Stimulated activated CD8-positive, alpha-beta memory T cell treated with anti-CD3 and anti-CD28 coated beads, Interleukin-4, amount 100 ng/mL, for 24 hours (primary cell): ENCODE results near the gene ZNF124.

ENCODE experiments used
- DNase-seq: peaks from one replicate; pipeline ENCODE4 v3.0.0-alpha.2; 2020; ENCODE audit warnings: low read depth

Gene ZNF124

GRCh38 chr1:247113094-247113497, 58.7 kb downstream of the ZNF124 start:
- DNase-seq: no peak

- no peak for DNase-seq
Observed at GRCh38 chr1:247112479-247112781, 59.4 kb downstream of the ZNF124 start.

- no peak for DNase-seq
Observed at GRCh38 chr1:247111700-247112478, 59.9 kb downstream of the ZNF124 start.

DNA sequence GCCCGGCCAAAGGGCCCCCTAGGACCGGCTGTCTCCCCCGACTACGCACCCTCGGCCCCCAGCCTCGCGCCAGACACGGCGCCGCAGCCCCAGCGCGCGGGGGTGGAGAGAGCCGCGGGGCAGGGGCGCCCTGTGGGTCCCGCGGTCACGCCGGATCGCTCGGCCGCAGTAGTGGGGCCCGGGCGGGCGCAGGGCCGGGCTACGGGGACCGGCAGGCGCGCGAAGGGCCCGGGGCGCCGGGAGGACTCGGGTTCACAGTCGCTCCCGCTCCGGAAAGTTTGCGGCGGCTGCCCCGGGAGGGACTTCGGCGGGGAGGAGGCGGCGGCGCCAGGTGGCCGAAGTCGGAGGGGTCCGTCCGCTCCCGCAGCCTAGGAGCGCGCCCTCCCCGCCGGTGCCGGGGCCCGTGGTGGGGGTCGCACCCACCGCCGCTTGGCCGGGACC, 60.5 kb downstream of the ZNF124 start:
- no peak for DNase-seq

GRCh38 chr1:247110627-247111258, 61.1 kb downstream of the ZNF124 start:
- DNase-seq: no peak

DNA sequence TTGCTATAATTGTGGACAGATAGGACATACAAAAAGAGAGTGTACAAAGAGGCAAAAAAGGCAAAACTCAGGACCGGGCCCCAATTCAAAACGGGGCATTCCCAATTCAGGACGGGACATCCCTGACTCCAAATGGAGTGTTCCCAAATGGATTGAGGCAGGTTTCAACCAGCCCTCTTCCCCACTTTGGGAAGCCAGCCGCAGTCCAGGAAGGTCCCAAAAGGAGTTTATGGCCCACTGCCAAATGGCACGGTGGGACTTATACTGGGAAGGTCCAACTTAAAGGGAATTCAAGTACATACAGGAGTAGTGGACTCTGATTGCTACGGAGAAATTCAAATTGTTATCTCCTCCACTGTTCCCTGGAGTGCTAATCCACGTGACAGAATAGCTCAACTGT, 64.1 kb downstream of the ZNF124 start:
- no peak for DNase-seq

DNA sequence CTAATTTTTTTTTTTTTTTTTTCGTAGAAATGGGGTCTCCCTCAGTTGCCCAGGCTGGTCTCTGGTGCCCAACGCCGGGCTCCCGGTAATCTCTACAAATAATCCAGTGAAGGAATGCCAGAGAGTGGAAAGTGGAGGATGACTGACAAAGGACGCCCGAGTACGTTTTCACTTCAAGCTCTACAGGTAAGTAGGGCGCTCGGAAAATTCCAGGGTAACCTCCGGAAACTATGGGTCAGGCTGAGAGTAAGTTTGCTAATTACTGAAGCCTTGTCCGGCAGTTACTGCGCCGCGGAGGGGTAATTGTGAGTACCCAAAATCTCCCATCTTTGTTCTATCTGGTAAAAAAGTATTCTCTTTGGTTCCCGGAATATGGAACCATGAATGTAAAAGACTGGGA, 65.9 kb downstream of the ZNF124 start:
- no peak for DNase-seq
